K562 (cell line): Measurements from ENCODE around the gene CIART. TPM values are rescaled to one million over a fixed set of nuclear protein-coding genes. Genes with fewer than 3 reads are reported as not detected.

Source experiments
- MAZ ChIP-seq, 2 experiments: fragments of 450-650 bp in 1 of 2; sonication (generic) in 1 of 2; formaldehyde crosslinking; IDR thresholded peaks in 1 of 2; conservative IDR thresholded peaks in 1 of 2; 2 replicates each; pipeline versions ENCODE4 v1.4.0 to v1.5.0; 2020; ENCODE audit warnings: mild to moderate bottlenecking in 1 of 2, missing genetic modification reagents in 1 of 2
- MCM2 ChIP-seq: fragments of 450-650 bp; IDR thresholded peaks from 2 replicates; pipeline ENCODE4 v1.6.1; 2017; ENCODE audit warnings: low read depth, mild to moderate bottlenecking
- MECOM ChIP-seq: fragments of 250-450 bp; sonication (Bioruptor Pico); IDR thresholded peaks from 2 replicates; pipeline ENCODE4 v1.8.0; 2022; ENCODE audit warnings: inconsistent platforms
- NKRF ChIP-seq: fragments of 450-650 bp; IDR thresholded peaks from 2 replicates; pipeline ENCODE4 v1.6.1; 2016; ENCODE audit warnings: borderline replicate concordance
- NR1H2 ChIP-seq: sonication (generic); formaldehyde crosslinking; IDR thresholded peaks from 2 replicates; pipeline ENCODE4 v1.4.0; 2020; ENCODE audit warnings: mild to moderate bottlenecking, missing genetic modification reagents
- NRF1 ChIP-seq, 2 experiments: fragments of 450-650 bp; IDR thresholded peaks in 1 of 2; conservative IDR thresholded peaks in 1 of 2; 2 replicates each; pipeline ENCODE4 v1.6.1; 2014; ENCODE audit warnings: mild to moderate bottlenecking in 2 of 2
- OTX1 ChIP-seq: fragments of 450-650 bp; formaldehyde crosslinking; IDR thresholded peaks from 2 replicates; pipeline ENCODE4 v1.4.0; 2022; ENCODE audit warnings: mild to moderate bottlenecking
- PHF21A ChIP-seq: fragments of 450-650 bp; IDR thresholded peaks from 2 replicates; pipeline ENCODE4 v1.6.1; 2017; ENCODE audit warnings: low read depth, borderline replicate concordance
- POU5F1 ChIP-seq: fragments of 150-350 bp; IDR thresholded peaks from 2 replicates; pipeline ENCODE4 v1.6.1; 2014; ENCODE audit warnings: borderline replicate concordance, low read length, low read depth, mild to moderate bottlenecking; ENCODE audit not compliant: partially characterized antibody
- RCOR1 ChIP-seq, 2 experiments: IDR thresholded peaks; 2 replicates each; pipeline ENCODE4 v1.6.1; 2012; ENCODE audit warnings: low read depth in 2 of 2, low read length in 2 of 2, borderline replicate concordance in 1 of 2, improper control_type of control experiment in 1 of 2
- SIX5 ChIP-seq, 2 experiments: IDR thresholded peaks; 2 replicates each; pipeline ENCODE4 v1.6.1; 2011; ENCODE audit warnings: low read length in 2 of 2, borderline replicate concordance in 1 of 2, low read depth in 1 of 2, mild to moderate bottlenecking in 1 of 2, moderate library complexity in 1 of 2; ENCODE audit not compliant: insufficient read depth in 1 of 2
- SNAPC5 ChIP-seq: fragments of 250-450 bp; sonication (Bioruptor Pico); IDR thresholded peaks from 2 replicates; pipeline ENCODE4 v1.8.0; 2021; ENCODE audit warnings: moderate library complexity, mild to moderate bottlenecking, inconsistent platforms
- SREBF1 ChIP-seq: fragments of 150-350 bp; IDR thresholded peaks from 2 replicates; pipeline ENCODE4 v1.6.1; 2014; ENCODE audit warnings: antibody characterized with exemption, low read depth, low read length, borderline replicate concordance
- SRSF1 ChIP-seq: fragments of 200-400 bp; formaldehyde crosslinking; IDR thresholded peaks from 2 replicates; pipeline ENCODE4 v1.6.1; 2017; ENCODE audit warnings: mild to moderate bottlenecking, low read depth, low read length, moderate library complexity
- ZBED1 ChIP-seq: IDR thresholded peaks from 2 replicates; pipeline ENCODE4 v1.6.1; 2014
- ZBTB7A ChIP-seq: IDR thresholded peaks from 2 replicates; pipeline ENCODE4 v1.6.1; 2011; ENCODE audit warnings: low read depth, mild to moderate bottlenecking, low read length, moderate library complexity, borderline replicate concordance; ENCODE audit not compliant: control insufficient read depth
- ZFP36 ChIP-seq: fragments of 150-350 bp; IDR thresholded peaks from 2 replicates; pipeline ENCODE4 v1.6.1; 2018; ENCODE audit warnings: low read length, low read depth; ENCODE audit not compliant: partially characterized antibody
- ZNF184 ChIP-seq: sonication (generic); formaldehyde crosslinking; IDR thresholded peaks from 2 replicates; pipeline ENCODE4 v1.5.0; 2020; ENCODE audit warnings: missing genetic modification reagents
- ZNF232 ChIP-seq: sonication (generic); formaldehyde crosslinking; IDR thresholded peaks from 2 replicates; pipeline ENCODE4 v1.8.0; 2022; ENCODE audit warnings: mild to moderate bottlenecking, missing genetic modification reagents
- ZNF511 ChIP-seq: sonication (generic); formaldehyde crosslinking; IDR thresholded peaks from 2 replicates; pipeline ENCODE4 v1.8.0; 2022; ENCODE audit warnings: mild to moderate bottlenecking, missing genetic modification reagents
- ZNF518B ChIP-seq: fragments of 250-450 bp; sonication (Bioruptor Pico); IDR thresholded peaks from 2 replicates; pipeline ENCODE4 v1.5.0; 2021; ENCODE audit warnings: mild to moderate bottlenecking, moderate library complexity
- polyA plus RNA-seq, 8 experiments: library from polyadenylated mRNA; depleted of rRNA in 4 of 8; stranded (reverse) in 5 of 8; unstranded in 3 of 8; fragments of >200 nt; fragmentation: Nextera tagmentation in 2 of 8; fragmentation: Illumina TruSeq in 1 of 8; extraction: Ambion mirVana in 2 of 8; extraction: Trizol in 1 of 8; gene quantifications; 2 replicates each; pipeline versions ENCODE4 v1.2.1 to v1.2.3, GENCODE V29; 2011 to 2014; ENCODE audit warnings: inconsistent platforms in 1 of 8, missing spikeins in 1 of 8
- total RNA-seq, 7 experiments: library from RNA; depleted of rRNA in 6 of 7; stranded (reverse); fragments of >200 nt in 6 of 7; fragmentation: Illumina TruSeq in 2 of 7; extraction: Trizol in 2 of 7; gene quantifications; 2 replicates each; pipeline versions ENCODE4 v1.2.1 to v1.2.3, GENCODE V29; 2011 to 2021; ENCODE audit warnings: low replicate concordance in 1 of 7

The CIART gene
- total and polyA plus RNA-seq, 9 of the 15 experiments (the other 6 are each of a cell fraction or from before 2014, with no cell fraction given), result 0.07 to 0.35 (median 0.19) TPM; not detected in 2

GRCh38 chr1:150293433-150294253 lies 11.3 kb downstream of the CIART start, which contains the start of gene MRPS21 (continued):
- no peak for TF ChIP-seq ZNF184 (CRISPR knock-in tag)
- TF ChIP-seq NRF1 (conservative IDR thresholded peaks at IDR 0.05 in 1 of 2, IDR thresholded peaks at IDR 0.05 in 1 of 2), result peak; percentile 54 to 64
- no peak for TF ChIP-seq SIX5 (IDR thresholded peaks at IDR 0.05; ENCODE audit: borderline replicate concordance in 1 of 2, insufficient read depth in 1 of 2, low read depth in 1 of 2, low read length in 2 of 2)
- 0 out of 2 replicates have a peak, but pooled peaks have one; percentile 18 for TF ChIP-seq ZBTB7A
- TF ChIP-seq NKRF, result peak; percentile 85; the same call in 1 of the 2 replicates
- no peak for TF ChIP-seq PHF21A
- TF ChIP-seq SNAPC5 (CRISPR knock-in tag), result no peak
- no peak for TF ChIP-seq NR1H2 (CRISPR knock-in tag)
- no peak for TF ChIP-seq POU5F1
- no peak for TF ChIP-seq ZNF232 (CRISPR knock-in tag)
- no peak for TF ChIP-seq MECOM
- TF ChIP-seq MCM2, result no peak
- 0 out of 4 replicates have a peak, but pooled peaks of 1 of the 2 experiments have one; percentile 13 for TF ChIP-seq RCOR1 (IDR thresholded peaks at IDR 0.05; ENCODE audit: borderline replicate concordance in 1 of 2, low read depth in 2 of 2, low read length in 2 of 2)
- no peak for TF ChIP-seq ZNF511 (CRISPR knock-in tag)
- peak in 1 of 2 experiments; percentile 49; a peak in 1 of 4 replicates for TF ChIP-seq MAZ (CRISPR knock-in tag; conservative IDR thresholded peaks at IDR 0.05 in 1 of 2, IDR thresholded peaks at IDR 0.05 in 1 of 2)
- no peak for TF ChIP-seq ZNF518B (CRISPR knock-in tag)
- no peak for TF ChIP-seq SREBF1
- no peak for TF ChIP-seq SRSF1
- TF ChIP-seq ZFP36, result no peak
- TF ChIP-seq ZBED1, result 0 out of 2 replicates have a peak, but pooled peaks have one; percentile 81
- TF ChIP-seq OTX1 (CRISPR knock-in tag), result no peak
